Kidney epithelial cell (primary cell): ENCODE data around the gene R3HDML. TPM values are rescaled to one million over a fixed set of nuclear protein-coding genes. Genes with fewer than 3 reads are reported as not detected.

Source experiments
- DNase-seq: peaks from one replicate; pipeline ENCODE4 v3.0.0-alpha.2; 2010; ENCODE audit warnings: low read depth
- H3K27me3 ChIP-seq: 2 replicates; pipeline ENCODE4 v1.6.0; 2011; ENCODE audit warnings: low read length; ENCODE audit not compliant: control insufficient read depth, insufficient read depth
- H3K36me3 ChIP-seq: 2 replicates; pipeline ENCODE4 v1.5.1; 2011; ENCODE audit warnings: low read length; ENCODE audit not compliant: control insufficient read depth, insufficient read depth
- H3K4me3 ChIP-seq: 2 replicates; pipeline ENCODE4 v1.5.1; 2011; ENCODE audit warnings: low read depth, mild to moderate bottlenecking, control low read depth, low read length
- total RNA-seq: library from RNA; depleted of rRNA; stranded (reverse); fragments of >200 nt; gene quantifications from 2 replicates; pipeline ENCODE4 v1.2.3, GENCODE V29; 2015
- TF ChIP-seq, protein P1 (sequence below): IDR thresholded peaks from 2 replicates; pipeline ENCODE4 v1.5.1; 2011; ENCODE audit warnings: mild to moderate bottlenecking, moderate library complexity, low read length, control low read depth, inconsistent platforms; ENCODE audit not compliant: insufficient read depth, poor library complexity, severe bottlenecking

The R3HDML gene
- total RNA-seq, 1 donor from 2014 or later: not detected

DNA sequence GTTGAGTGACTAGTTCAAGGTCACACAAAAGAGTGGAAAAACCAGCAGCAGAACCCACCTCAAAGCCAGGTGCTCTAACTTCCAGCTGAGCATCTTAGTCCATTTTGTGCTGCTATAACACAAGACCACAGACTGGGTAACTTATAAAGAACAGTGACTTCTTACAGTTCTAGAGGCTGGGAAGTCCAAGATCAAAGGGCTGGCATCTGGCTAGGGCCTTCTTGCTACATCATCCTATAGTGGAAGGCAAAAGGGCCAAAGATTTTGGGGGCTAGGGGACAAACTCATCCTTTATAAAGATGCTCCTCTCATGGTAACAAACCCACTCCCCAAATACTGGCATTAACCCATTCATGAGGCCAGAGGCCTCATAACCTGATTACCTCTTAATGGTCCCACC is 35.6 kb upstream of the R3HDML start:
- TF ChIP-seq, protein P1, sequence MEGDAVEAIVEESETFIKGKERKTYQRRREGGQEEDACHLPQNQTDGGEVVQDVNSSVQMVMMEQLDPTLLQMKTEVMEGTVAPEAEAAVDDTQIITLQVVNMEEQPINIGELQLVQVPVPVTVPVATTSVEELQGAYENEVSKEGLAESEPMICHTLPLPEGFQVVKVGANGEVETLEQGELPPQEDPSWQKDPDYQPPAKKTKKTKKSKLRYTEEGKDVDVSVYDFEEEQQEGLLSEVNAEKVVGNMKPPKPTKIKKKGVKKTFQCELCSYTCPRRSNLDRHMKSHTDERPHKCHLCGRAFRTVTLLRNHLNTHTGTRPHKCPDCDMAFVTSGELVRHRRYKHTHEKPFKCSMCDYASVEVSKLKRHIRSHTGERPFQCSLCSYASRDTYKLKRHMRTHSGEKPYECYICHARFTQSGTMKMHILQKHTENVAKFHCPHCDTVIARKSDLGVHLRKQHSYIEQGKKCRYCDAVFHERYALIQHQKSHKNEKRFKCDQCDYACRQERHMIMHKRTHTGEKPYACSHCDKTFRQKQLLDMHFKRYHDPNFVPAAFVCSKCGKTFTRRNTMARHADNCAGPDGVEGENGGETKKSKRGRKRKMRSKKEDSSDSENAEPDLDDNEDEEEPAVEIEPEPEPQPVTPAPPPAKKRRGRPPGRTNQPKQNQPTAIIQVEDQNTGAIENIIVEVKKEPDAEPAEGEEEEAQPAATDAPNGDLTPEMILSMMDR: no peak
- H3K27me3 ChIP-seq: no peaks in the 10 kb centered on the region
- DNase-seq: no peak

DNA sequence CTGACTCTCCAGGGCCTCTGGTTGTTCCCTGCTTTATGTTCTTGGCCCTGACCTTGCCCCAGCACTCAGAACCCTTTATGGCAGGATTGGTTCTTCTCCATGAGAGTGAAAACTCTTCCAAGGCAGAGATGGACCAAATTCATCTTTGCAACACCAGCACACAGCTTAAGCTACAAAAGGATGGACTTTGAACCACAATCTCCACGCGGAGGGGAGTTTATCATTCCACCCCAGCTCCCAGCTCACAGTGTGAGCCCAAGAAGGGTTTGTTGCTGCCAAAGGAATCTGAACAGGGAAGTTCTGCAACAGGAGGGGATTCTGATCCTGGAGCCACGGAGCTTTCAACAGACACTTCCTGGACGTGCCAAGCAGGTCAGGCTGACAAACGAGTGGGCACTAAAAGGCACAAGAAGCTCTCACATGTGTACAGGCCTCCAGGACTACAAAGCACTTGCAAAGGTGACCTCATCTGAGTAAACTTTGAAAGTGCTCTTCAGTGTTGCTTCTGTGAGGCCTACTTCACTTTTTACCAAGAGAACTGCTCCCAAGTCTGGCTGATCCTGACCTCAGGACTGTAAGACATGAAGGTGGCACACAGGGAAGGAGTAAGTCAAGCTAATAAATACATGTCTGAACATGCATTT is 34.7 kb upstream of the R3HDML start:
- no peak for DNase-seq
- TF ChIP-seq, protein P1: no peak

More for the DNA sequence above, 35.6 kb upstream of the R3HDML start:
- no peak overlapping the region for H3K4me3 ChIP-seq
- H3K36me3 ChIP-seq: no peaks in the 10 kb centered on the region

DNA sequence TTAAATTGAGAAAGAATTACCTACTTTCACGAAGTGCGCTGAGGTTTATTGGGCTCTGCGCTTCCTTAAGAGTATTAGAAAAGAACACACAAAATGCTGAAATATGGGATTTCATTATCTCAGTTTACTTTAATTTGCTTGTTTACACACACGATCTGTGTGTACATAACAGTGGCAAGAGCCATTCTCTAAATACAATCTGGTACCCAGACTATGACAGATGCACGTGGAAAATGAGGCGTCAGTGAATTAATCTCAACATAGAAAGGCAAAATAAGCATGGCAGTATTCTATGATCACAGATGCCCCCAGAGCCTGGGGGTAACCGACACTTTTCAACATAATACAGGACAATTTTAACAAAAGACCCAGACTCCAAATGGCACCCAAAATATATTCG is 34.1 kb upstream of the R3HDML start:
- Histone ChIP-seq H3K27me3 (no peaks in the 10 kb centered on the region), H3K36me3 (no peaks in the 10 kb centered on the region), H3K4me3 (no peak overlapping the region)
- no peak for DNase-seq
- TF ChIP-seq, protein P1: no peak

More for the DNA sequence above, 34.7 kb upstream of the R3HDML start:
- no peak overlapping the region for H3K4me3 ChIP-seq
- no peaks in the 10 kb centered on the region for H3K27me3 ChIP-seq
- no peaks in the 10 kb centered on the region for H3K36me3 ChIP-seq

DNA sequence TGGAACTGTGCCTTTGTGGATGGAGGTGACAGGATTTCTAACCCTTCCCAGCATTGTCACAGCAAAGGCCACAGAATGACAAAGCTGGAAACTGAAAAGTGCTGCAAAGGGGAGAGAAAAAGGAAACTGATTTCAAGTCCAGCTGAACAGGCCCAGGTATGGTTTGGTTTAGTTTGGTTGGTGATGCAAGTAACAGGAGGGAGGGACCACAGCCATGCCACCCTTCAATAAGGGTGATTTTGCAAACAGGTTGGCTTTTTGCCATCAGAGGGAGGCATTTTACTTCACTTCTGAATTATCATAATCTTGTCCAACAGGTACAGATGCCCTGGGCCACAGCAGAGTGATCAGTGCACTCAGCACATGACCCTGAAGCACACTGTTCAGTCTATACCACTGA is 32.5 kb upstream of the R3HDML start:
- no peak overlapping the region for H3K4me3 ChIP-seq
- H3K36me3 ChIP-seq: no peaks in the 10 kb centered on the region
- TF ChIP-seq, protein P1: no peak
- no peaks in the 10 kb centered on the region for H3K27me3 ChIP-seq
- DNase-seq: no peak

DNA sequence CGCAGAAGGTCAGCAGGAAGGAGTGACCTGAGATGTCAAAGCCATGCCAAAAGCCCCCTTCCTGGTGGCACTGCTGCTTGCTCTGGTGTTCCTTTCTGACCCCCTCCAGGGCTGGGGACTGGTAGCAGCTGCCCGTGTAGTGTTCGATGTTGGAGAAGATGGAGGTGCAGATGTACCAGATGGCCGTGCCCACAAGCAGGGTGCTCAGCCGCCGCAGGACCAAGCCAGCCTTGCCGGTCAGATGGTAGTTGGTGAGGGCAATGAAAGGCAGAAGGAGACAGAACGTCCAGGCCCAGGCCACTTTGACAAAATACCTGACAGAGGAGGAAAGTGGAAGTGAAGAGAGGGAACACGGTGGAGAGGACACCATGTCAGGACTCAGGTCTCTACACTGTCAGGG is 29.9 kb upstream of the R3HDML start:
- TF ChIP-seq, protein P1: no peak
- no peak for DNase-seq
- no peak overlapping the region for H3K4me3 ChIP-seq
- no peaks in the 10 kb centered on the region for H3K27me3 ChIP-seq
- H3K36me3 ChIP-seq: no peaks in the 10 kb centered on the region
